ENCODE results near the gene TFDP3. TPM values are rescaled to one million over a fixed set of nuclear protein-coding genes. Genes with fewer than 3 reads are reported as not detected.

TFDP3 gene
- total and polyA plus RNA-seq, 2 of the 4 experiments (the other 2 are of a cell fraction): not detected

GRCh38 chrX:133189195-133189594 is 29.0 kb downstream of the TFDP3 start:
- ChIA-PET POLR2A (ENCODE audit: unreplicated experiment) (no interaction called here), CTCF (no interaction called here)
- ATAC-seq (ENCODE audit: low read depth) (no peak), DNase-seq (no peak)
- Histone ChIP-seq H3K9me1 (ENCODE audit: insufficient read depth, low read length) (no peaks in the 10 kb centered on the region), H4K5ac (ENCODE audit: low read depth, low read length) (no peak overlapping the region), H2BK120ac (ENCODE audit: low read depth, low read length) (no peak overlapping the region), H3K23ac (ENCODE audit: low read depth, low read length) (no peak overlapping the region), H3K27ac (ENCODE audit: insufficient read depth, low read length) (no peak overlapping the region), H3K9me3 (ENCODE audit: control insufficient read depth, insufficient read depth, low read length) (no peaks in the 10 kb centered on the region), H4K91ac (ENCODE audit: insufficient read depth, low read depth, low read length) (no peak overlapping the region), H3K4ac (ENCODE audit: low read depth, low read length) (no peak overlapping the region), H2BK20ac (ENCODE audit: low read depth, low read length) (no peak overlapping the region), H2BK15ac (ENCODE audit: low read depth, low read length) (no peak overlapping the region), H3K56ac (ENCODE audit: extremely low read depth, insufficient read depth, low read length) (no peak overlapping the region), H3K4me3 (ENCODE audit: insufficient read depth, low read depth, low read length) (no peak overlapping the region), H3K14ac (replicated peaks; ENCODE audit: low read depth, low read length) (no peak overlapping the region), H3K4me2 (ENCODE audit: low read depth, low read length) (no peak overlapping the region), H3K36me3 (ENCODE audit: control insufficient read depth, insufficient read depth, low read length) (no peaks in the 10 kb centered on the region), H2AFZ (replicated peaks; ENCODE audit: low read length, poor library complexity) (no peak overlapping the region), H2AK9ac (replicated peaks; ENCODE audit: low read depth, low read length, poor library complexity) (no peak overlapping the region), H2AK5ac (ENCODE audit: low read depth, low read length) (no peak overlapping the region), H3K9ac (ENCODE audit: low read depth, low read length) (no peak overlapping the region), H3K27me3 (ENCODE audit: control insufficient read depth, insufficient read depth, low read length) (peaks cover 1% of the 10 kb centered on the region; the same call in 1 of the 2 replicates), H3K79me1 (ENCODE audit: low read depth in 1 of 2, low read length in 2 of 2) (no peaks in the 10 kb centered on the region), H3K18ac (ENCODE audit: low read depth, low read length) (no peak overlapping the region), H4K8ac (ENCODE audit: low read depth in 2 of 2, low read length in 2 of 2) (no peak overlapping the region), H2BK5ac (ENCODE audit: low read depth, low read length, poor library complexity, severe bottlenecking) (no peak overlapping the region), H3K4me1 (ENCODE audit: control insufficient read depth, insufficient read depth, low read length) (no peaks in the 10 kb centered on the region), H4K20me1 (ENCODE audit: insufficient read depth, low read length) (no peaks in the 10 kb centered on the region)
- in situ Hi-C loops (cut with MboI; ENCODE audit: low sequenced_read_pairs): no loop called here
- no TSS peak for BruUV-seq (replicated peaks)
- no CpG with 5 or more reads among the region's 8 CpGs for WGBS, 2 experiments (ENCODE audit: extremely low coverage in 2 of 2, insufficient read length in 1 of 2)
- TF ChIP-seq MAZ (IDR thresholded peaks at IDR 0.05; ENCODE audit: borderline replicate concordance, low read depth, low read length): no peak
- no peak for TF ChIP-seq RFX5 (IDR thresholded peaks at IDR 0.05; ENCODE audit: low read depth, low read length)
- TF ChIP-seq CHD1 (IDR thresholded peaks at IDR 0.05; ENCODE audit: low read depth, low read length): no peak
- TF ChIP-seq RAD21 (IDR thresholded peaks at IDR 0.05; ENCODE audit: low read length): no peak
- TF ChIP-seq RCOR1 (IDR thresholded peaks at IDR 0.05; ENCODE audit: insufficient replicate concordance, low read length): no peak
- TF ChIP-seq, protein P1, sequence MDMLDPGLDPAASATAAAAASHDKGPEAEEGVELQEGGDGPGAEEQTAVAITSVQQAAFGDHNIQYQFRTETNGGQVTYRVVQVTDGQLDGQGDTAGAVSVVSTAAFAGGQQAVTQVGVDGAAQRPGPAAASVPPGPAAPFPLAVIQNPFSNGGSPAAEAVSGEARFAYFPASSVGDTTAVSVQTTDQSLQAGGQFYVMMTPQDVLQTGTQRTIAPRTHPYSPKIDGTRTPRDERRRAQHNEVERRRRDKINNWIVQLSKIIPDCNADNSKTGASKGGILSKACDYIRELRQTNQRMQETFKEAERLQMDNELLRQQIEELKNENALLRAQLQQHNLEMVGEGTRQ (IDR thresholded peaks at IDR 0.05; ENCODE audit: low read depth, low read length): no peak
- no peak for TF ChIP-seq MXI1 (IDR thresholded peaks at IDR 0.05; ENCODE audit: borderline replicate concordance, low read depth, low read length)
- no peak for TF ChIP-seq FOS (IDR thresholded peaks at IDR 0.05; ENCODE audit: low read depth, low read length)
- no peak for TF ChIP-seq MAFK (IDR thresholded peaks at IDR 0.05; ENCODE audit: low read depth, low read length)
- TF ChIP-seq POLR2A (IDR thresholded peaks at IDR 0.05; ENCODE audit: low read depth, low read length): no peak
- intact Hi-C loops (cut with micrococcal nuclease): no loop called here
- dilution Hi-C loops (cut with HindIII; ENCODE audit: low sequenced_read_pairs, unreplicated experiment): no loop called here

Data from IMR-90 (cell line).